Caco-2 (cell line): Measurements from ENCODE around the gene CAPN15. TPM values are rescaled to one million over a fixed set of nuclear protein-coding genes. Genes with fewer than 3 reads are reported as not detected.

ENCODE experiments used
- BruUV-seq: library from RNA; stranded (reverse); fragments of 400-500 nt; replicated peaks from 2 replicates; lab custom pipeline; 2021; lab: Mats Ljungman, UMichigan
- CTCF ChIA-PET: fragments of 300-600 bp; sonication (Branson Sonifier 250); formaldehyde crosslinking; loops from one replicate; lab custom pipeline; 2022; ENCODE audit warnings: antibody characterized with exemption; lab: Charles Lee
- POLR2A ChIA-PET: fragments of 300-600 bp; sonication (Branson Sonifier 250); formaldehyde crosslinking; loops from one replicate; lab custom pipeline; 2022; ENCODE audit warnings: antibody characterized with exemption; lab: Charles Lee
- DNase-seq, 2 experiments: peaks; one replicate each; pipeline versions ENCODE4 v3.0.0 to v3.0.0-alpha.2; 2020 to 2022
- H3K27me3 ChIP-seq: replicated peaks from 2 replicates; pipeline ENCODE4 v1.6.0; 2011; ENCODE audit warnings: low read length; ENCODE audit not compliant: control insufficient read depth, insufficient read depth
- H3K36me3 ChIP-seq: 2 replicates; pipeline ENCODE4 v1.5.1; 2011; ENCODE audit warnings: low read length; ENCODE audit not compliant: control insufficient read depth, insufficient read depth
- H3K4me1 ChIP-seq: fragments of 250-450 bp; sonication (Bioruptor Pico); 2 replicates; pipeline ENCODE4 v1.5.1; 2020; ENCODE audit warnings: mild to moderate bottlenecking
- H3K4me3 ChIP-seq: 2 replicates; pipeline ENCODE4 v1.5.1; 2011; ENCODE audit warnings: low read depth, mild to moderate bottlenecking, control low read depth, low read length
- H3K9me3 ChIP-seq: fragments of 250-450 bp; sonication (Bioruptor Pico); 2 replicates; pipeline ENCODE4 v1.5.1; 2020; ENCODE audit warnings: mild to moderate bottlenecking, moderate library complexity
- H3K27ac Mint-ChIP-seq: one replicate; pipeline ENCODE4 v1.8.0; 2022; ENCODE audit warnings: mixed read lengths; ENCODE audit not compliant: unreplicated experiment
- H3K27me3 Mint-ChIP-seq: one replicate; pipeline ENCODE4 v1.8.0; 2022; ENCODE audit warnings: mixed read lengths; ENCODE audit not compliant: insufficient read depth, unreplicated experiment
- H3K36me3 Mint-ChIP-seq: one replicate; pipeline ENCODE4 v1.8.0; 2022; ENCODE audit warnings: mild to moderate bottlenecking, mixed read lengths; ENCODE audit not compliant: insufficient read depth, unreplicated experiment
- H3K4me1 Mint-ChIP-seq: one replicate; pipeline ENCODE4 v1.8.0; 2022; ENCODE audit warnings: low read depth, mixed read lengths; ENCODE audit not compliant: unreplicated experiment
- H3K4me3 Mint-ChIP-seq: one replicate; pipeline ENCODE4 v1.8.0; 2022; ENCODE audit warnings: mild to moderate bottlenecking, moderate library complexity, mixed read lengths; ENCODE audit not compliant: unreplicated experiment
- H3K9me3 Mint-ChIP-seq: one replicate; pipeline ENCODE4 v1.8.0; 2022; ENCODE audit warnings: mixed read lengths; ENCODE audit not compliant: unreplicated experiment
- intact Hi-C: fragments of 100-400 bp; cut with micrococcal nuclease; formaldehyde crosslinking; loops from one replicate; pipeline ENCODE4 v1.10.0; 2022; ENCODE audit not compliant: unreplicated experiment
- total RNA-seq: library from RNA; stranded (reverse); gene quantifications from 2 replicates; pipeline ENCODE4 v1.2.3, GENCODE V29; 2022
- TF ChIP-seq, protein P1 (sequence below), 2 experiments: fragments of 200-600 bp in 1 of 2; IDR thresholded peaks; 1 replicate in 1 of 2; 2 replicates in 1 of 2; pipeline versions ENCODE4 v1.5.1 to v1.8.0; 2011 to 2022; ENCODE audit warnings: antibody characterized with exemption in 1 of 2, control low read depth in 1 of 2, inconsistent platforms in 1 of 2, low read depth in 1 of 2, low read length in 1 of 2, mild to moderate bottlenecking in 1 of 2, moderate library complexity in 1 of 2; ENCODE audit not compliant: insufficient read depth in 1 of 2, severe bottlenecking in 1 of 2, unreplicated experiment in 1 of 2

Gene CAPN15
- total RNA-seq, 1 experiment from 2014 or later: 85.3 TPM

DNA sequence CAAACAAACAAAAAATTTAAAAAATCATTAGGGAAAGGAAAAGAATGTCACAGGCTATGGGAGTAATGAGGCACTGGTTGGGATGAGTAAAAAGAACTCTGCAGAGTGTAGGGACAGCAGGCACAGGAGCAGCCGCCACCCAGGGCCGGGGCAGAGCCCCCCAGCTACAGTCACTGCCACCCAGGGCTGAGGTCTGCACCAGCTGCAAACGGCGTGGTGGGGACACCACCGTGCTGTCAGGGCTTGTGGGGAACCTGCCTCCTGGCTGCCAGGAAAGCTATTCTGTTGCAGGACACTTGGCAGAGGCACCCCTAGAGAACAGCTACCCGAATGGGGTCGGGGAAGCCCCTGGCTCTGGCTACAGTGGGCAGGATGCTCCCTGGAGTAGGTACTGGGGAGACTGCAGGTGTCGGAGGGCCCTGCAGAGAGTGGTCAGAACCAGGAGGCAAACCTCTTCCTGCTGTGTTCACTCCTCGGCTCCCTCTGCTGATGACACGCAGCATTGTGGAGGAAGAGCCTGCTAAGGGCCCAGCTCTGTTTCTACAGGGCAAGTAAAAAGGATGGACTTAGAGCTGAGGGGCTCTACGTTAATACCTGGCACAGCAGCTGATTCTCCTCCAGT, 32.3 kb upstream of the CAPN15 start:
- no TSS peak for BruUV-seq
- H3K9me3 Mint-ChIP-seq: no peaks in the 10 kb centered on the region

DNA sequence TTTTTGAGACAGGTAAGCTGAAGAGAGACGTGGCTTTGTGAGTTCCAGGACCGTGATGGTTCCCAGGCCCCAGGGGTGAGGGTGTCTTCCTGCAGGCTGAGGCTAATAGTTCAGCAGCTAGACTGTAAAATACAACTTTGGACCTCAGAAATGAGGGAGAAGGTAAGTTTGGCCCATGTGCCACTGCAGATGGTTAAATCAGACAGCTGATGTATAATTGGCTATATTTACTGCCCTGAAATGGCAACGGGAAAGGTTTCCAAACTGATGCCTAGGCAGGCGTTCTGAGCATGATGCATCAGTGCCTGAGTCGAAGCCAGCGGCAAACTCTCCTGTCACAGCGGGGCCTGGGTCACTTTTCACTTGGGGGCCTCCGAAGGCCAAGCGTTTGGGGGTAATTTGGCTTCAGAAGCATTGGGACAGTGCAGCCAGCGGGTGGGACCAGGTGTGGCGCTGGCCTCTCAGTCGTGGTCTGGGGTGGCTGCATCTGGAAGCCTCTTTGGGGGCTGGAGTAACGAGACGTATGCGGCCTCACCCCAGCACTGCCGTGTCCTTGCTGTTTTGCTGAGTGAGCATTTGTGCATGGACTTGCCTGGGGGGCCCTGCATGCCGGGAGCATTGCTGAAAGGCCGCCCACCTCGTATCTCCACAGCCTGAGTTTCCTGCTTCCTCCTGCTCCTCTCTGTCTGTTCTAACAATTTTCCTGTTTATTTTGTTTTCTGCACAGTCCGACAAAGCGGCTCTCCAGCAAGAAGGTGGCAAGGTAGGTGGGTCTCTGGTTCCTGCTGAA, 31.2 kb upstream of the CAPN15 start:
- BruUV-seq: no TSS peak
- TF ChIP-seq, protein P1, sequence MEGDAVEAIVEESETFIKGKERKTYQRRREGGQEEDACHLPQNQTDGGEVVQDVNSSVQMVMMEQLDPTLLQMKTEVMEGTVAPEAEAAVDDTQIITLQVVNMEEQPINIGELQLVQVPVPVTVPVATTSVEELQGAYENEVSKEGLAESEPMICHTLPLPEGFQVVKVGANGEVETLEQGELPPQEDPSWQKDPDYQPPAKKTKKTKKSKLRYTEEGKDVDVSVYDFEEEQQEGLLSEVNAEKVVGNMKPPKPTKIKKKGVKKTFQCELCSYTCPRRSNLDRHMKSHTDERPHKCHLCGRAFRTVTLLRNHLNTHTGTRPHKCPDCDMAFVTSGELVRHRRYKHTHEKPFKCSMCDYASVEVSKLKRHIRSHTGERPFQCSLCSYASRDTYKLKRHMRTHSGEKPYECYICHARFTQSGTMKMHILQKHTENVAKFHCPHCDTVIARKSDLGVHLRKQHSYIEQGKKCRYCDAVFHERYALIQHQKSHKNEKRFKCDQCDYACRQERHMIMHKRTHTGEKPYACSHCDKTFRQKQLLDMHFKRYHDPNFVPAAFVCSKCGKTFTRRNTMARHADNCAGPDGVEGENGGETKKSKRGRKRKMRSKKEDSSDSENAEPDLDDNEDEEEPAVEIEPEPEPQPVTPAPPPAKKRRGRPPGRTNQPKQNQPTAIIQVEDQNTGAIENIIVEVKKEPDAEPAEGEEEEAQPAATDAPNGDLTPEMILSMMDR (IDR thresholded peaks at IDR 0.05; ENCODE audit: insufficient read depth in 1 of 2, low read depth in 1 of 2, low read length in 1 of 2, severe bottlenecking in 1 of 2, unreplicated experiment in 1 of 2): no peak
- Histone ChIP-seq H3K9me3 (no peaks in the 10 kb centered on the region), H3K27me3 (no peaks in the 10 kb centered on the region), H3K36me3 (no peaks in the 10 kb centered on the region), H3K4me3 (no peak overlapping the region), H3K4me1 (no peaks in the 10 kb centered on the region)
- ChIA-PET POLR2A (no interaction called here), CTCF (interaction anchor here (0.9 to 1.7 kb wide), 6 partner anchors 30 to 110 kb away, joined by 3 to 9 read pairs (median 3); partner anchors contain the start of genes DECR2 and RAB11FIP3)
- Mint-ChIP-seq H3K36me3 (peaks cover 8% of the 10 kb centered on the region), H3K9me3 (no peaks in the 10 kb centered on the region), H3K4me1 (no peaks in the 10 kb centered on the region), H3K4me3 (no peak overlapping the region), H3K27me3 (no peaks in the 10 kb centered on the region), H3K27ac (no peak overlapping the region)
- intact Hi-C loops: loop anchor here (5.0 kb wide), 1 partner anchor 109 kb away; no protein-coding TSS in a partner anchor
- DNase-seq: no peak

More for the DNA sequence above, 32.3 kb upstream of the CAPN15 start:
- DNase-seq: peak; percentile 71 to 72
- H3K4me1 ChIP-seq: no peaks in the 10 kb centered on the region
- no peaks in the 10 kb centered on the region for H3K27me3 ChIP-seq
- Mint-ChIP-seq H3K27me3 (no peaks in the 10 kb centered on the region), H3K4me1 (no peaks in the 10 kb centered on the region), H3K36me3 (peaks cover 8% of the 10 kb centered on the region), H3K4me3 (no peak overlapping the region), H3K27ac (no peak overlapping the region)
- intact Hi-C loops: loop anchor here (5.0 kb wide), 1 partner anchor 108 kb away; no protein-coding TSS in a partner anchor
- TF ChIP-seq, protein P1 (IDR thresholded peaks at IDR 0.05; ENCODE audit: insufficient read depth in 1 of 2, low read depth in 1 of 2, low read length in 1 of 2, severe bottlenecking in 1 of 2, unreplicated experiment in 1 of 2): peak; percentile 48 to 62
- ChIA-PET POLR2A (no interaction called here), CTCF (interaction anchor here (0.7 to 1.3 kb wide), 6 partner anchors 31 to 109 kb away, joined by 3 to 9 read pairs (median 3); partner anchors contain the start of genes DECR2 and RAB11FIP3)
- no peak overlapping the region for H3K4me3 ChIP-seq
- H3K36me3 ChIP-seq: no peaks in the 10 kb centered on the region
- H3K9me3 ChIP-seq: no peaks in the 10 kb centered on the region

DNA sequence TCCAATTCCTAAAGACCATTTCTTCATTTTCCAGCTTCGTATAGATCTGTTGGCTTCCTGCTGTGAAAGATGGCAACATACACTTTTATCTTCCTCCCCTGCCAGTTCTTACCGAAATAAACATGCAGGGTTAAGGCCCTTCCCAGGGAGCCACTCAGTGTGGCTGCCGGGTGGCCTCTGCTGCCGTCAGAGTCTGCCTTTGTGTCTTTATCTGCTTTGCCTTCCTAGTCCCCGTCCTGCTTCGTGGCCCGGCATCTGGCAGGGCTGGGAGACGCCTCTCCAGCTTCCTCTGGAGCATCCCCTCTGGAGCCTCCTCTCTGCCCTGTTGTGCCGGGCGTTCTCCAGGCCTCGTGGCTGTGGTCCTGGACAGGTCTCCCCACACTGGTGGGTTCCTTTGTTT, 30.3 kb upstream of the CAPN15 start:
- CTCF ChIA-PET: interaction anchor here (1.2 to 1.7 kb wide), 2 partner anchors 10 to 73 kb away, joined by 3 read pairs; partner anchors contain the start of gene RAB11FIP3
- intact Hi-C loops: loop anchor here (5.0 kb wide), 1 partner anchor 110 kb away; no protein-coding TSS in a partner anchor
- peaks cover 8% of the 10 kb centered on the region for H3K36me3 Mint-ChIP-seq
- POLR2A ChIA-PET: no interaction called here
- Histone ChIP-seq H3K9me3 (no peaks in the 10 kb centered on the region), H3K36me3 (no peaks in the 10 kb centered on the region), H3K4me1 (peaks cover 5% of the 10 kb centered on the region), H3K4me3 (no peak overlapping the region), H3K27me3 (no peaks in the 10 kb centered on the region)
- DNase-seq: no peak
- H3K9me3 Mint-ChIP-seq: no peaks in the 10 kb centered on the region
- H3K27me3 Mint-ChIP-seq: no peaks in the 10 kb centered on the region
- no peaks in the 10 kb centered on the region for H3K4me1 Mint-ChIP-seq
- no peak overlapping the region for H3K27ac Mint-ChIP-seq
- TF ChIP-seq, protein P1 (IDR thresholded peaks at IDR 0.05; ENCODE audit: insufficient read depth in 1 of 2, low read depth in 1 of 2, low read length in 1 of 2, severe bottlenecking in 1 of 2, unreplicated experiment in 1 of 2): no peak
- H3K4me3 Mint-ChIP-seq: no peak overlapping the region
- BruUV-seq: no TSS peak
